Head of caudate nucleus (tissue), 42 donors: Measurements from ENCODE around the gene PEA15.

Experiments
- DNase-seq, 42 donors: peaks; one replicate each; pipeline versions ENCODE4 v3.0.0 to v3.0.0-alpha.2; 2020 to 2021; ENCODE audit warnings: mixed read lengths in 7 of 42
- intact Hi-C: fragments of 100-400 bp; cut with DNase I; formaldehyde crosslinking; loops from one replicate; pipeline ENCODE4 v1.15.0; 2022

Gene PEA15, protein sequence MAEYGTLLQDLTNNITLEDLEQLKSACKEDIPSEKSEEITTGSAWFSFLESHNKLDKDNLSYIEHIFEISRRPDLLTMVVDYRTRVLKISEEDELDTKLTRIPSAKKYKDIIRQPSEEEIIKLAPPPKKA

DNA sequence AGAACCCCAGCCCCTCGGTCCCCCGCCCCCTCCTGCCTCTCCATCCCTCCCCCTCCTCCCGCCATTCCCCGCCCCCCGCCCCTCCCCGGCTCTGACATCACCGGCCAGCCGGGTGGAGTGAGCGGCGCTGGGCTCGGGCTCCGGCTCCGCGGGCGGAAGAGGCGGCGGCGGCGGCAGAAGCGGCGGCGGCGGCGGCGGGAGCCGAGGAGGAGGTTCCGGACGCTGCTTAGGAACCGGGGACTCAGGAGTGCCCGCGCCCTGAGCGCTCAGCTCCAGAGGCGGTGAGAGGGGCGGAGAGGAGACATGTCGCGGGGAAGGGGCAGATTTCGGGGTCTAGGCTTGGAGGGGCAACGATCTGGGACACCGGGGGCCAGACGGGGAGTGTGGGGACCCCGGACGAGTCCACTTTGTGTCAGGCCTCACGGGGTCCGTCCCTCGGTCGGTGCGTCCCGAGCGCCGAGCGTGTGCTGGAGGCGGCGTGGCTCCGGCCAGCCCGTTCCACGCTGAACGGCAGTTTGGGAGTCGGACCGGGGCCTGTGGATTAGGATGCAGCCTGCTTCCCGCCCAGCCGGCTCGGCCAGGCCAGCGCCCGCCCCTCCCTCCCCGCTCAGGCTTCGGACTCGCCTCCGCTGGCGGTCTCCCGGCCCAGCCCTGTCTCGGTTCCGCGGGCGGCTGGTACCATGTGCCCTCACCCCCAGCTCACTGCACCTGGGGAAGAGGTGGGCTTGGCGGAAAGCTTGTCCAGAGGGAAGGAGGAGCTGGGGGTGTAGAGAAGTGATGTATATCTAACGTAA lies at the start of gene PEA15:
Gene PEA15, plus strand, starts transcription at position 143 of the 794 bp plus-strand sequence. CDS start 6,161 bp downstream, outside the sequence.
- peak in 41 of 42 donors; percentile 42 to 92 (median 82) for DNase-seq
- intact Hi-C loops, result loop anchor here (5.0 kb wide), 1 partner anchor 108 kb away; the partner anchor contains the start of gene IGSF8

DNA sequence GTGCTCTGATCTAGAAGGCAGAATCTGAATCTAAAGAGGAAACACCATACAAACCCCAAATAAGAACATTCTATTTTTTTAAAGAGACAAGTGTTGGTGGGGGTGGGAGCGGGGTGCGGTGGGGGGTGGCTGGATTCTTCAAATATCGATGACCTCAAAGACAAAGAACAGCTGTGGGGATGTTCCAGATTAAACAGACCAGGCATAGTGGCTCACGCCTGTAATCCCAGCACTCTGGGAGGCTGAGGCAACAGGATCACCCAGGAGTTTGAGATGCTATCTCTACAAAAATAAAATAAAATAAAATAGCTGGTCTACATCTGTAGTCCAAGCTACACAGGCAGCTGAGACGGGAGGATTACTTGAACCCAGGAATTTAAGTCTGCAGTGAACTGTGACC lies 48.8 kb upstream of the PEA15 start:
- no peak for DNase-seq
- intact Hi-C loops, result no loop called here

DNA sequence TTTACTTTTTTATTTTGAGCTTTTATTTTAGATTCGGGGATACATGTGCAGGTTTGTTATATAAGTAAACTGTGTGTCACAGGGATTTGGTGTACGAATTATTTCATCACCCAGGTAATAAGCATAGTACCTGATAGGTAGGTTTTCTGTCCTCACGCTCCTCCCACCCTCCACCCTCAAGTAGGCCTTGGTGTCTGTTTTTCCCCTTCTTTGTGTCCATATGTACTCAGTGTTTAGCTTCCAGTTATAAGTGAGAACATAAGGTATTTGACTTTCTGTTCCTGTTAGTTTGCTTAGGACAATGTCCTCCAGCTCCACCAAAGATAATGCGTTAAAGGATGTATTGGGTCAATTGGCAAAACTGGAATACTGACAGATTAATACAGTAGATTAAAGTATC lies 48.0 kb upstream of the PEA15 start:
- no peak for DNase-seq
- intact Hi-C loops, result no loop called here

DNA sequence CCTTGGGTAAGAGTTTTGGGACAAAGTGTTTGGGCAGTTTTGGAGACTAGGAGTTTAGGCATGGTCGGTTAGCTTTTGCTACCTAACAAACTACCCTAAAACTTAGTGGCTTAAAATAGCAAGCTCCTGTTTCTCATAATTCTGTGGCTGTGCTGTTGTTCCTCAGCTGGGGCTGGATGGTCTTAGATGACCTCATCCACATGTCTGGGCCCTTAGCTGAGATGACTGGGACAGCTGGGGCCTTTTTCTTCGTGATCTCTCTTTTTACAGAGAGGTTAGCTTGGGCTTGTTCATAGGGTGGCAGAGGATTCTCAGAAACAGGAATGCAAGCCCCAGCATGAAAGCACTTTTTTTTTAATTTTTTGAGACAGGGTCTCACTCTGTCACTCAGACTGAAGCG lies 47.2 kb upstream of the PEA15 start:
- intact Hi-C loops, result no loop called here
- DNase-seq, result no peak

DNA sequence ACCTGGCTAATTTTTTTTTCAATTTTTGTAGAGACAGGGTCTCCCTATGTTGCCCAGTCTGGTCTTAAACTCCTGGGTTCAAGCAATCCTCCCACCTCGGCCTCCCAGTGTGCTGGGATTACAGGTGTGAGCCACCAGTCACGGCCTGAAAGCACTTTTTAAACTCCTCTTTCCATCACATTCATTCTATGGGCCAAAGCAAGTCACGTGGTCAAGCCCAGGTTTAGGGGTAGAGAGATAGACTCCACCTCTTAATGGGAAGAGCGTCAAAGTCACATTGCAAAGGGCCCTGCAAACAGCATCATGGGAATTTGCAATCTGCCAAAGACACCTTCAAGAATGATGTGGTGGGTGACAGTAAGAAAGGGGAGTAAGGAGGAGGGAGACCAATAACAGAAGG lies 46.6 kb upstream of the PEA15 start:
- intact Hi-C loops, result no loop called here
- DNase-seq, result no peak

DNA sequence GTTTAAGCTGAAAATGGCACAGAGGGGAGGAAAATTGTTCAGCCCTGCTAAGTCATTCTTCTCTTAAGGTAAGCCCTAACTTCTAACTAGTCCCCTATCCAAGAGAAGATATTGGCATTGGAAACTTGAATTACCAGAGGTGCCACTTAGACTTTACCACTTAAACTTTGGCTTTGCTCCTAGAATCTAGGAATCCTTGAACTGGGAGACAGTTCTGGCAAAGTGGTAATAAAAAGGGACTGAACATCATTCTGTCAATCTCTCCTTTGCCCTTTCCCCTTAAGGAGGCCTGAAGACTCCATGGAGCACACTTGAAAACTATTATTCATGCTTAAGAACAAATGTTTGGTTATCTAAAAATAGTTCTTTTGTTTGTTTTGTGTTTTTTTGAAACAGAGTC lies 45.3 kb upstream of the PEA15 start:
- no peak for DNase-seq
- intact Hi-C loops, result no loop called here

DNA sequence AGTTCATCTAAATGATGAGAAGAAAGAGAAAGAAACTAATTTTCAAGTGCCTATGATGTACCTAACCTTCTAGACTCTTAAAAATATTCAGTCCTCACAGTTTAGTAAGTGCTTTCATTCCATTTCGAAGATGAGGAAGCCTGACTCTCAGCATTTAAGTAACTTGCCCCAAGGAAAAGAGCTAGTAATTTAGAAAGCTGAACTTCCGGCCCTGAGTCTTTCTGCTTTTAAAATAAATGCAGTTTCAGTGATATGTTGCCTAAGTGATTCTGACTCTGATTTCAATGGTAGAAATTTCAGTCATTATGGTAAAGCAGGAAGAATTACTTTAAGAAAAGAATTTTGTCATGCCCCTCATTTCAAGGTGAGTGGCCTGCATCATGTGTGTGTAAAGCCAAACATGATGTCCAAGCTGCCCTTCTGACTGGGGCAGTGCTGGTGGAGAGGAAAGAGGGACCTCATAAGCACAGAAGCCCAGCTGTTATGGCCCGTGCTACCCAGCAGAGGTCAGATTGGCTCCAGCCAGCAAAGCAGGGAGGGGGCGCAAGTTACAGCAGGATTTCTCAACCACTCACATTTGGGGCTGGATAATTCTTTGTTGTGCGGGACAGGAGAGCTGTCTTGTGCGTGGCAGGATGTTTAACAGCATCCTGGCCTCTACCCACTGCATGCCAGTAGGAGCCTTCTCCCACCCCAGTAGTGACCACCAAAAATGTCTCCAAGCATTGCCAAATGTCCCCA lies 43.0 kb upstream of the PEA15 start:
- intact Hi-C loops, result no loop called here
- peak in 41 of 42 donors; percentile 7 to 75 (median 42) for DNase-seq

DNA sequence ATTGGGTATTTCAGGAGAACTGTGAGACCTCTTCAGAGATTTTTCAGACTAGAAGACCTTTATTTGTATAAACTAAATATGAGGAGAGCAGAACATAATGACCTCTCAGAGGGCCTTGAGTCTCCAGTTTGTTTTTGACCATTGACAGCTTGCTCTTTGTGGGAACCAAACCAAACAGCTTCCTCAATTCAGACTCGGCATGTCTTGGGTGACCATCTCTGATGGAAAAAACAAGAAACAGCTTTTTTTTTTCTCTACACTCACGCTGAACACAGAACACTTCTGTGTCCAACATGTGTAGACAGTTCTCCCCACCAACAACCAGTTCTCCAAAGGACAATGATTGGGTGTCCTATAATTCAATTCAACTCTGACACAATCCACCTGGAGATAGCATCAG lies 42.3 kb upstream of the PEA15 start:
- no peak for DNase-seq
- intact Hi-C loops, result no loop called here

DNA sequence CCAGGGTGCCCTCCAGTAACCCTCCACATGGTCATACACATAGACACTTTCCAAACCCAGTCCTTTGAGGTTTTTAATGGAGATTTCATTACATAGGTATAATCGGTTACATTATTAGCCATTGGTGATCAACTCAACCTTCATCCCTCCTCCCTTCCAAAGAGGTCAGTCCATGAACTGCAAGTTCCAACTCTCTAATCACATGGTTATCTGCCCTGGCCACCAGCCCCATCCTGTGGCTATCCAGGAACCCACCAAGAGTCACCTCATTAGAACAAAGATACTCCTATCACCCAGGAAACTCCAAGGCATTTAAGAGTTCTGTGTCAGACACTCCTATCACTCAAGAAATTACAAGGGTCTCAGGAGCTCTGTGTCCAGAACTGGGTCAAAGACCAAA lies 41.6 kb upstream of the PEA15 start:
- intact Hi-C loops, result no loop called here
- DNase-seq, result no peak

DNA sequence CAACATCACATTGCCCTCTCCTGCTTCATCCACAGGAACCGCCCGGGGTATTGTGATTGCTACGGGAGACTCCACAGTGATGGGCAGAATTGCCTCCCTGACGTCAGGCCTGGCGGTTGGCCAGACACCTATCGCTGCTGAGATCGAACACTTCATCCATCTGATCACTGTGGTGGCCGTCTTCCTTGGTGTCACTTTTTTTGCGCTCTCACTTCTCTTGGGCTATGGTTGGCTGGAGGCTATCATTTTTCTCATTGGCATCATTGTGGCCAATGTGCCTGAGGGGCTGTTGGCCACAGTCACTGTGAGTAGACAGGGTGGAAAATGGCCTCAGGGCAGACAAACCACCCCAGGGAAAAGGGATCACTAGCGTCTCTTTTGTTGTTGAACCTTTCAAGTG lies 41.1 kb upstream of the PEA15 start:
- no peak for DNase-seq
- intact Hi-C loops, result no loop called here

DNA sequence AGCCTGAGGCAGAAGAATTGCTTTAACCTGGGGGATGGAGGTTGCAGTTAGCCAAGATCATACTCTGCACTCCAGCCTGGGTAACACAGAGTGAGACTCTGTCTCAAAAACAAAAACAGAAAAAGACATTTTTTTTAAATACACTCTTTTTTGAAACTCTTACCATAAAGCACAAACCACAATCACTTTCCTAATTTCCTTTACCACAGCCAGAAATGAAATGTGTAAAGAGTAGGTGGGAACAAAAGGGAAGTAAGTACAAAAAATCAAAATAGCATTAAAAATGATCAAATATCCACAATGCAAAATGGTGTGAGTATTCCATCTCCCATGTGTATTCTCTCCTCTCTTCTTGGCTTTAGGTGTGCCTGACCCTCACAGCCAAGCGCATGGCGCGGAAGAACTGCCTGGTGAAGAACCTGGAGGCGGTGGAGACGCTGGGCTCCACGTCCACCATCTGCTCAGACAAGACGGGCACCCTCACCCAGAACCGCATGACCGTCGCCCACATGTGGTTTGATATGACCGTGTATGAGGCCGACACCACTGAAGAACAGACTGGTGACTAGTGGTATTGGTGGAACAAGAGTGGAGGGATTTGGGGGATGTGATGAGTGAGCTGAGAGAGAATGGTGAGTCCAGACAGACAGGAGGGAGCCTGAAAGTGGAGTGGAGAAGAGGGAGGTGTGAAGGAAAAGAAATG lies 38.9 kb upstream of the PEA15 start:
- intact Hi-C loops, result no loop called here
- no peak for DNase-seq

DNA sequence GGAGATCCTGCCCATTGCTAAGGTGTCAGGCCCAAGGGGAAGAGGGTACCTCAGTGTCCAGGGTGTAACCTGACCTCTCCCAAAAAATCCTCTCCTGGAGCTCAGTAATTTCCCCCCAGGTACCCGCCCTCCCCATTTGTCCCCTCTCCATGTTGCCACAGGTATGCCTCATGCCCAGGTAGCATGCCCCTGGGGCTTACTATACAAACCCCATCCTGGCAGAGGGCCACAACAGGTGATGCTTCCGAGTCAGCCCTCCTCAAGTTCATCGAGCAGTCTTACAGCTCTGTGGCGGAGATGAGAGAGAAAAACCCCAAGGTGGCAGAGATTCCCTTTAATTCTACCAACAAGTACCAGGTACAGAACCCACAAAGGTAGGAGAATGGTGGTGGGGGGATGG lies 38.1 kb upstream of the PEA15 start:
- intact Hi-C loops, result no loop called here
- DNase-seq, result no peak

DNA sequence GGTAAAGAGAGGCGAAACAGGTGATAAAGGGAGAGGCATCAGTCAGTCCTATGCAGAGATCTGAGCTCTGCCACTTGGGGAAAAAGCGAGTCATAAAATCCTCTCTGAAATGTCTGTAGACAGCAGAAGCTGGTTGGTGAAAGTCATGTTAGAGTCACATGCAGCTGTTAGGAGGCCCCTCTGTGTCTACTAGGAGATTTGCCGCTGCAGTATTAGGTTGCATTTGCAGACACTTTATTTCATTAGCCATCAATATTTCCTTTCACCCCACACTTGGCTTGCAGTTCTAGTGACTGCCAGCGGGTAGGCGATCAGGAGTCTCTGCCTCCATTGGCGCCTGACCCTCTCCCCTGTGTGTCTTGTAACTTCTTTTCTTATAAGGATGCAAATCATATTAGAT lies 37.6 kb upstream of the PEA15 start:
- no peak for DNase-seq
- intact Hi-C loops, result no loop called here

DNA sequence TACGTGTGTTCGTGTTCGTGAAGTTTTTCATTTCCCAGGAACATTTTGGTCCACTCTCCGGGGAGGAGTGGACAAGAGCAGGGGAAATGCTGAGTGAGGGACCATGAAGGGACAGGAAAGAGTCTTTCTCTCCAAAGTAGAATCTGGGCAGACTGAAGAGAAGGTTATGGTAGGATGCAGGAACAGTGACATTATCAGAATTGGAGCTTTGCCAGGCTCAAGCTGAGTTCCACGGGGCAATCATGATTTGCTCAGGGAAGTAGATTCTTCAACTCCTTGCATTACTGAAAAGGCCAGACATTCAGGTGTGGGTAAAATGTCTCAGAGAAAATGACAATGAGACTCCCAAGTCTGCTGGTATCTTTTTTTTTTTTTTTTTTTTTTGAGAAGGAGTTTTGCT lies 37.2 kb upstream of the PEA15 start:
- no peak for DNase-seq
- intact Hi-C loops, result no loop called here

DNA sequence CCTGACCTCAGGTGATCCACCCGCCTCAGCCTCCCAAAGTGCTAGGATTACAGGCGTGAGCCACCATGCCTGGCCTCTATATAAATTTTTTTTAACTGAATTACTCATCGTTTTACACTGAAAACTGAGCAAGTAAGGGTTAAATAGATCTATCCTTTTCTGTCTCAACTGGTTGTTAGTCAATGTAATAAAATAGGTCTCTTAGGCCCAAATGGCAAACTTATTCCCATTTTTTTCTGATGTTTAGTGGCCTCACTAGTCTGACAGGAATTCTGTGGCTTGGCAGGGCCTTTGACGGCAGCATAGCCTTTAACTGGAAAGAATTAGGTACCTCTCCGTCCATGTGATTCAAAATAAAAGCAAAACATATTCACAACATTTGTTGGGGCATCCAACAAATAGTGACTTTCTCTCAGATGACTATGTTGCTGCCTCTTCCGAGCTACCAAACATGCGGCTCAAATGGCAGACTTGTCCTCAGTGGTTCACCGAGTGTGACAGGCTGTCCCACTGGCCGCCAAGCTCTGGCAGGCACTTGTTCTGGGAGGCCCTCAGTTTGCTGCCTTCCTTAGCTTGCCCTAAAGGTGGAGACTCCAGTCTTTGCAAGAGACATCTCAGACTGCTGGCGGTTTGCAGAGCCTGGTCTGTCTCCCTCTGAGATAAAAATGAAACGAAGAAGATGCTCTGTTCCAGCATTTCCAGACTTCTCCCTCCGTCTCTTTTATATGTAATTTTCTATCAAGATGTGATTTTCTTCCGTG lies 36.4 kb upstream of the PEA15 start:
- peak in 3 of 42 donors; percentile 8 to 39 (median 16) for DNase-seq
- intact Hi-C loops, result no loop called here

DNA sequence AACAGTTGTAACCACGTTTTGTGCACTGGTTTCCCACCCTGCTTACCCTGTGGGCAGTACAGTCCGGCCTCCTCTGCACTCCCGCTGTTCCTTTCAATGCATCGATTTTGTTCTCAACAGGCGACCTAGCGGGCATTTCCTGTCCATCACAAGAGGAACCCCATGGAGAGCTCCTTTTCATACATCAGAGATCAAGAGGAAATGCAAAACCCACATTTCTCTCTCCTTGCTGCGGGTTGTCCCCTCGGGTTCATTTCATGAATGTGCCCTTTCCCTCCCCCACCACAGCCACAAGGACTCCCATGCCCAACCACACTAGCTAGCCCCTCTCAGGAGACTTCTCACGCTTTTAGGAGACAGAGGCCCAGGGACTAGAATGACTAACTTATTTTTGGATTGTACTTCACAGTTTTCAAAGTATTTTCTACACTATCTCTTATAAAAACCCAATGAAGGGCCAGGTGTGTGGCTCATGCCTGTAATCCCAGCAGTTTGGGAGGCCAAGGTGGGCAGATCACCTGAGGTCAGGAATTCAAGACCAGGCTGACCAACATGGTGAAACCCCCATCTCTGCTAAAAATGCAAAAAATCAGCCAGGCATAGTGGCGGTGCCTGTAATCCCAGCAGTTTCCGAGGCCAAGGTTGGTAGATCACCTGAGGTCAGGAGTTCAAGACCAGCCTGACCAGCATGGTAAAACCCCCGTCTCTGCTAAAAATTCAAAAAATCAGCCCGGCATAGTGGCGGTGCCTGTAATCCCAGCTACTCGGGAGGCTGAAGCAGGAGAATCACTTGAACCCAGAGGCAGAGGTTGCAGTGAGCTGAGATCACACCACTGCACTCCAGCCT lies 35.4 kb upstream of the PEA15 start:
- intact Hi-C loops, result no loop called here

DNA sequence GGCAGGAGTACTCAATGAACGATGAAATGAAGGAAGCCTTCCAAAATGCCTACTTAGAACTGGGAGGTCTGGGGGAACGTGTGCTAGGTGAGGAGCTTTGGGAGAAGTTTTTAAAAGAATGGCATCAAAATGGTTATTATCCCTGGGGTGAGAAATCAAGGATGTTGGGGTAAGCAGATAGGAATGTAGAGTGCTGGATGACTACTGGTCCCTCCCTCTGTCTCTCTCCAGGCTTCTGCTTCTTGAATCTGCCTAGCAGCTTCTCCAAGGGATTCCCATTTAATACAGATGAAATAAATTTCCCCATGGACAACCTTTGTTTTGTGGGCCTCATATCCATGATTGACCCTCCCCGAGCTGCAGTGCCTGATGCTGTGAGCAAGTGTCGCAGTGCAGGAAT lies 33.8 kb upstream of the PEA15 start:
- DNase-seq, result no peak
- intact Hi-C loops, result no loop called here

More for the DNA sequence above, 35.4 kb upstream of the PEA15 start:
- no peak for DNase-seq

DNA sequence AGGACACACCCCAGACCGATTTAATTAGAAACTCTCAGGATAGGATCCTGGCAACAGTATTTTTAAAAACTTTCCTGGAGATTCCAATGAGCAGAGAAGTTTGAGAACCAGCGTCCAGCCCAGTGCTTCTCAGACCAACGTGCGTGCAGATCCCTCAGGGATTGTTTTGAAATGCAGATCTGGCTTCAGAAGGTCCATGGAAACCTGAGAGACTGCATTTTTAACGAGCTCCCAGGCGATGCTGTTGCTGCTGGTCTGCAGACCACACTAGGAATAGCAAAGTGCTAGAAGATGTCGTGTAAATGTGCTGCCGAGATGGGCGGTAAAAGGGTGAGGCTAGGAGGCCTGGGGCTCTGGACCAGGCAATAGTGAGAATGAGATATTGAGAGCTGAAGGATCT lies 33.2 kb upstream of the PEA15 start:
- intact Hi-C loops, result no loop called here
- DNase-seq, result peak in 1 of 42 donors; percentile 34
